ENCODE data around the gene RFTN1.

The RFTN1 gene

DNA sequence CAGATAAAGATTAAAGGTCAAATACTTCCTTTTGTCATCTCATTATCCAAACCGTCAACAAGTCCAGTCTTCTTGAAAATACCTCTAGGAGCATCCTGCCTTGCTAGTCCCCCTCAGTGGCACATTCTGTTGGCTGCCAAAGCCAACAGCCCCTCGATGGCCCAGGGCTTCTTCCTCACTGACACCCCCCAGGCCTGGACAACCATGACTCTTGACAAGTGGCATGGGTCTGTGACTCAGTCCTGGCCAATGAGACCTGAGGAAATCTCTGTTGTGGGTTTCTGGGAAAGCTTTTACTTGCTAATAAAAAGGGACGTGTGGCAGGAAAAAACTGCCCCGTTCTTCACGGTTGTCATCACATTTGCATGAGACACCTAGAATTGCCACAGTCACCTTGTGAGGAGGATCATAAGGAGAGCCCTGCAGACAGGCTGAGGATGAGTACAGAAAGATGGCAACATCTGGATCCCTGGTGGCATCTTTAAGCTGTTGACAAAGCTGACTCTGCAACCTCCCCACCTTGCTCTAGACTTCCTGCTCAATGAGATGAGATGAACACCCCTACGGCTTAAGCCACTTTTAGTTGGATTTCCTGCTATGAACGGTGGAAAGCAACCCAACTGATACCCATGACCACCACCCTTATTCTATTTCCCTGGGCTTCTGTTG, 167.0 kb downstream of the RFTN1 start:
- no peak for DNase-seq

- no peak for DNase-seq
These were observed 170.4 kb downstream of the RFTN1 start for GRCh38 chr3:16343101-16343500.

DNA sequence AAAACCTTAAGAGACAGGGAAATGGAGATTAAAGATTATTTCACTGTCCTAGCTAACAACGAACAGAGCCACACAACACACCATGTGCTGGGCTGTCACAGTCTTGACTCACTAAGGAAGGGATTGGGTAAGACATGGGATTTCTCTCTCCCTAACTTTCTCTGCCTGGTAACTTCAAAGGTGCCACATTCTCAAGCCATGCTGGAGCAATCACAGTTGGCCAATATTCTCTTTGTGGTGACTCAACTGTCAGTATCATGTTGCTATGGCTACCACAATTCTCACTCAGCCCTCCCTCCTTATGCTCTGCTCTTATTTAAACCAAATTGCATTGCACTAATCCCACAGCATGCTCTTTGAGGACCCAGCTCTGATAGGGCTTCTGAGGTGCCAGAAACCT, 174.5 kb downstream of the RFTN1 start:
- peak; percentile 55 for DNase-seq

GRCh38 chr3:16337856-16338540, 175.5 kb downstream of the RFTN1 start:
- DNase-seq, result no peak

DNA sequence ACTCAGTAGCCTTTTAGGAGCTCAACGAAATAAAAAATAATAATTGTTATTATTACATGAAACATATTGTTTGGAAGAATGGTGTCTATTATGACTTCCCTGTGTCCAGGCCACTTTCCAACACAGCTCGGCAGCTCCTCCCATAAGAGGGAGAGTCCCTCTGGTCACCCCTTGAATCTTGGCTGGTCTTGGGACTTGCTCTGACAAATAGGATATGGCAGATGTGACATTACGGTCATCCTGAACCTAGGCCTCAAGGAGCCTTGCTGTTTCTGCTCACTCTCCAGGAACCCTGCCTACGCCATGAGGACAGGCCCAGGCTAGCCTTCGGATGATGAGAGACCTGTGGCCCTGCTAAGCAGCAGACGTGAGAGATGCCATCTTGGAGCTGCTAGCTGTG, 176.7 kb downstream of the RFTN1 start:
- DNase-seq, result no peak

- DNase-seq, result no peak
These were observed 177.5 kb downstream of the RFTN1 start for GRCh38 chr3:16335772-16336645.

GRCh38 chr3:16335333-16335732, 178.2 kb downstream of the RFTN1 start:
- no peak for DNase-seq

DNA sequence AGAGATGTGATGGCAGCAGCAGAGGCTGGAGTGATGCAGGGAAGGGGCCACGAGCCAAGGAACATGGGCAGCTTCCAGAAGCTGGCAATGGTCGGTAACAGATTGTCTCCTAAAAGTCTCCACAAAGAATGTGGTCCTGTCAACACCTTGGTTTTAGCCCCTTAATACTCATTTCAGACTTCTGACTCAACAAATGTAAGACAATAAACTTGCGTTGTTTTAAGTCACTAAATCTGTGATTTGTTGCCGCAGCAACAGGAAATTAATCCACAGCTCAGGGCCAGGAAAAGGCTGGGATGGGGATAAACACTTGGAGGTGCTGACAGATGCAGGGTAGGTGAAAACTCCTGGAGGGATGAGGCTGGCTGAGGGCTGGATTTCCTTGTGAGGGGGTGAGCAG, 178.6 kb downstream of the RFTN1 start:
- DNase-seq, result no peak

DNA sequence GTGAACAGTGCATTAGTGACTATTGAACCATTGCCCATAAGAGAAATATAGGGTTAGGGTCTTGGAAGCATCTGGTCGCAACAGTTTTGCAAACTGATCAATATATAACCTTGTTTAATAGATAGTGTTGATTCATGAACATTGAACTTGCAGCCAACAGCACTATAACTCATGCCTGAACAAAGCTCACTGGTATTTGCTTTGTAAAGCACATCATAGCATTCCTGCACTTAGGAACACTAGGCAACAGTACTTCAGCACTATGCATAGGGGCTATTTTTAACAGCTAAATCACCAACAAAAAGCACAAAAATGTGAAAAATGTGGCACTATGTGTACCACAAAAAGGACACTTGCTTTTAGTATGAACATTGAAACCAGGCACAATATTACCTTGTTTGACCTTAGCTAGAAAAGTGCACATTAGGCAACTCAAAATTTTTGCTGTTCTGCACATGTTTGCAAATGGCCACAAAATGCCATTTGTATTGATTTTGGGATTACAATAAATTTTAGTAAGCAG, 180.5 kb downstream of the RFTN1 start:
- DNase-seq, result no peak

GRCh38 chr3:16331319-16331883, 182.1 kb downstream of the RFTN1 start:
- no peak for DNase-seq

- no peak for DNase-seq
These were observed 183.1 kb downstream of the RFTN1 start for GRCh38 chr3:16330351-16330750.

DNA sequence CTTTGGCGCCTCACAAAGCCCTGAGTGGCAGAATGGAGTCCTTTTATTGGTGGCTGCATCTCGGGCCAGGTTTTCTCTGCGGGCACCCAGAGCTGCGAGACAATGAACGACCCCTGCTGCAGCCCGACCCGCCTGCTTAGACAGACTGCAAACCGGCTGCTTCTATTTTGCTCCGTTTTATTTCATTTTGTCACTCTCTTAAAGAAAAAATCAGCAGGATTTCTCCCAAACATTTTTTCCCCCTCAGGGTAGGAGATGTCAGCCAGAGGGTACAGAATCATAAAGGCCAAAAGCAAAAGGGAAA, 183.7 kb downstream of the RFTN1 start:
- no peak for DNase-seq

- no peak for DNase-seq
These were observed 184.3 kb downstream of the RFTN1 start for GRCh38 chr3:16329036-16329825.

DNA sequence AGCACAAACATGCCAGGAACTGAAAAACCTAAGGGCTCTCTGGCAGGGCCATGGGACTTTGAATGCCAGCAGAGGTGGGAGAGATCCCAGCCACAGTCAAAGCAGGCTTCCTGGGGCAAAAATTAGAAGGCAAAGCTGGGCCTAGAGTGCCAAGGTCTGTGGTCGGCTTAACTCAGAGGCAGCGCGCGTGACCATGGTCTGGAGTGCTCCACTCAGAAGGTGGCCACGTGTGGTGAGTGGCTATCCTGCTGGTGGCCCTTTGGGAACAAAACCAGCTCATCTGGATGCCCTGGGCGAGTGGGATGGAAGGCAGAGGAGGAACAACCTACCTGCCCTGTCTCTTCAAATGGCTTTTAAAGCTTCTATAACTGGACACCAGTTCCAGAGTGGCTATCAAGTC, 185.4 kb downstream of the RFTN1 start:
- DNase-seq, result no peak

- DNase-seq, result no peak
These were observed 186.7 kb downstream of the RFTN1 start for GRCh38 chr3:16326724-16327349.

DNA sequence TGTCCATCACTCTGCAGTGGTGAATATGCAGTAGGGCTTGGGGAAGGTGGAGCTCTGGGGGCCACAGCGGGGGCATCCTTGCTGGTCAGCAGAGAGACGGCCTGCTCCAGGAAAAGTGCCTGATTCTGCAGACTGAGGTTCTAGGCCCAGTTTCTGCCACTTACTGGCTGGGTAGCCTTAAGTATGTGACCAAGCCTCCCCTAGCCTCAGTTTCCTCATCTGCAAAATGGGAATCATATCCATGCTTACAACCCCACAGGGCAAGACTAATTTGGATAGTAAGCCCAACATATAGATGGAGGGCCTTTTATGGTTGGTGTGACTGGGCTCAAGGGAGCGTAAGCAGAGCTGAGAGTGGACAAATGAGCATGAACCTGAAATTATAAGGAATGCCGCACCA, 187.6 kb downstream of the RFTN1 start:
- no peak for DNase-seq

GRCh38 chr3:16323737-16324136, 189.8 kb downstream of the RFTN1 start:
- no peak for DNase-seq

GRCh38 chr3:16322189-16322588, 191.3 kb downstream of the RFTN1 start:
- DNase-seq, result no peak

DNA sequence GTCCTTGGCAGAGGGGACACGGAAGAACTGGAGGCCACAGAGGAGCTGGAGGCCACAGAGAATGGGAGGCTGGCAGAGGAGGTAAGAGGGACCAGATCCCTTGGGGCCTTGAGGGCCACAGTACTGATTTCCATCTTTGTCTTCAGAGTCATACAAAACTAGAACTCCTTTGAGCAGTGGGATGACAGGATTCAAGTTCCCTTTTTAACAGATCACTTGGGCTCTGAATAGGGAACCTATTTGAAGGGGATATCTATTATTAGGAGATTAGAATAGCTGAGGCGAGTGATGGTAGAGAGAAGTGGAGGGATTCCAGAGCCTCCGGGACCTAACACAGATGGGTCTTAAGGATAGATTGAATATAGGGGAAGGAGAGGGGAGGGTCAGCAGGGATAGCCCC, 192.8 kb downstream of the RFTN1 start:
- no peak for DNase-seq

DNA sequence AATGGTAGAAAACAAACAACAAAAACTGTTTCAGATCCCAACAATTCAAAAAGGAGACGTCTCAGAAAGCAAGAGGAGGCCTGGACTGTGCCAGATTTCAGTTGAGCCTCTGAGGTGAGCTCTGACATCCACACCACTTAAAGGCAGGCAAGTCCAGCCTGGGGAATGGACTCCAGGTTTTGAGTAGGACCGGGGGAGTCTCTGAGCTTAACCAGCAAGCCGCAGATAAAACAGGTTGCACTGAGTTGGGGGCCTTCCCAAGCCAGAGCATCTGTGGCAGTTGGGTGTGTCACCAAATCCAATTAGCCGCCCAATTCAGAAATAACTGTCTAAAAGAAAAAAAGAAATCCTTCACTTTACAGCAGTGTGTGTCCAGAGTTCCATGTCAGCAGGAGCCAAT, 193.8 kb downstream of the RFTN1 start:
- DNase-seq, result no peak

GRCh38 chr3:16319307-16319706, 194.2 kb downstream of the RFTN1 start:
- no peak for DNase-seq

- no peak for DNase-seq
These were observed 195.3 kb downstream of the RFTN1 start for GRCh38 chr3:16318176-16318575.
